Measurements from ENCODE around the gene CIZ1.

The CIZ1 gene

DNA sequence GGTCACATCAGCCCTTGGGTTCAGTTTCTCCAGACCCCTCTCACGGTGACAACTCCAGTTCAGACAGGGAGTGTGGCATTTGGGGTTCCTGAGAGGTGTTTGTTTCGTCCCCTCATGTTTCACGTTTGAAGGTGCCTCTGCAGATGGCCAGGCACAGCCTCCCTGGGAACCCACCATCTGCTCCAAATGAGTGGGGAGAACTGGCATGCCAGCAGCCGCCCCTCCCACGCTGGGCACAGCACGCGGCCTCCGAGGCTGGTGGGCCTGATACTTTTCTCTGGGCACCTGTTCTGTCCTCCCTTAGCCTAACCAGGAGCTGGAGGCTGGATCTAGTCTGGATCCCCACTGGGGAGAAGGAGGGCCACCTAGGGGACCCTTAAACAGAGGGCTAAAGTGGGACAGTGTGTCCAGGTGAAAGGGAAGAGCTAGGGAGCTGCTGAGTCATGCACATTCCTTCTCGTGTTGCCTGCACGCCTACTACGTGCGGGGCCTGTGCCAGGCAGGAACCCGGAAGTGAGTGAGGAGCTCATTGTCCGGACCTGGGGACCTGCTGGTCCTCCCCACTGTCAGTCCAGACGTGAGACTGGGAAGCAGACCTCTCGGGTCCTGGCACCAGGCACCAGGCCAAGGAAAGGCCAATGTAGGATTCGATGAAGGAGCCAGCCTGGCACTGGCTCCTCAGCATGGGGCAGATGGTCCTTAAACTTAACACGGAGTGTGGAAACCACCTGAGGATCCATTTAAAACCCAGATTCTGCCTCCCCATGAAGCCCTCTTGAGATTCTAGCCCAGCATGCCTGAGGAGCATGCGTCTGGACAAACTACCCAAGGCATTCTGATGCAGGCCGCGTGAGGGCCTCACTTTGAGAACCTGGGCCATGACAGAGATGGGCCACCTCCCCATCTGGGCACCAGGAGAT is 23.5 kb upstream of the CIZ1 start:
- FAIRE-seq, result no peak

GRCh38 chr9:128213746-128214497 is 22.6 kb upstream of the CIZ1 start:
- FAIRE-seq, result no peak

DNA sequence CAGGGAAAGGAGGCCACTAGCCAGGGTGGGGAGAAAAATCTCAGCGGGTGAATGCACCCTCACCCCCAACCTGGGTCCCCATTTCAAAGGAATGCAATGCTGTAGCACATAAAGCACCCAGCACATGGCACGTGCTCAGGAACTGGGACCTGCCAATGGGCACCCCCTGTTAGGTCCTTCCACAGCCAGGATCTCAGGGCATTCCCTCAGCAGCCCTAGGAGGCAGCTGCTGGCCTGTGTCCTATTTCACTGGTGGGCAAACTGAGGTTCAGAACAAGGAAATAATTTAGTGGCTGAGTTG is 20.6 kb upstream of the CIZ1 start:
- no peak for FAIRE-seq

DNA sequence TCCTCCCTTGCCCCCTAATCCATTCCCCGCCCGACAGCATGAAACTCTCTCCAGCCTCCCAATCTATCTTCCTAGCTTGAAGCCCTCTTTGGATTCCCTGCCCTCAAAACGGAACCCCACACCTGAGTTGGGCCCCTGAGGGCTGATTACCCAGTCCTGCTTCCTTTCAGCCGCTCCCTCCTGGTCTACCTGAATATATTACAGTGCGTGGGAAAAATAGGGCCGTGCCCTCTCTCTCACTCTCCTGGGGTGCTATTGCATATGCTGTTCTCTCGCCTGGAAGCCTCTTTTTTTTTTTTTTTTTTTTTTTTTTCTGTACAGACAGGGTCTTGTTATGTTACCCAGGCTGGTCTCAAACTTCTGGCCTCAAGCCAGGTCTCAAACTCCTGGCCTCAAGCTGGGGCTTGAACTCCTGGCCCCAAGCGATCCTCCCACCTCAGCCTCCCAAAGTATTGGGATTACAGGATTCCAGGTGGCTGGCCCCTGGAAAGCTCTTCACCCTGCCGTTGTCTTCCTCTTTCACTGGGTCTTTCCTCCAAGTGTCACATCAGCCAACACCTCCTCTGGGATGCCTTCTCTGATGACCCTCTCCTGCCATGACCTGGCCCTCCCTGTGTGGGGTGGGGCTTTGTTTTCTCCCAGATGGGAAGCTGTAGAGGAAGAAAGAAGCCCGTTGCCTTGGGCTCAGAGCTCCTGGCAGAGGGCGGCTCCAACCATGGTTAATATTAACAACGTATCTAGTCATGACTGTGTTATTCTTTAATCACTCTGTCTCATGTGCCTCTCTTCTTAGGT is 20.0 kb upstream of the CIZ1 start:
- no peak for FAIRE-seq

DNA sequence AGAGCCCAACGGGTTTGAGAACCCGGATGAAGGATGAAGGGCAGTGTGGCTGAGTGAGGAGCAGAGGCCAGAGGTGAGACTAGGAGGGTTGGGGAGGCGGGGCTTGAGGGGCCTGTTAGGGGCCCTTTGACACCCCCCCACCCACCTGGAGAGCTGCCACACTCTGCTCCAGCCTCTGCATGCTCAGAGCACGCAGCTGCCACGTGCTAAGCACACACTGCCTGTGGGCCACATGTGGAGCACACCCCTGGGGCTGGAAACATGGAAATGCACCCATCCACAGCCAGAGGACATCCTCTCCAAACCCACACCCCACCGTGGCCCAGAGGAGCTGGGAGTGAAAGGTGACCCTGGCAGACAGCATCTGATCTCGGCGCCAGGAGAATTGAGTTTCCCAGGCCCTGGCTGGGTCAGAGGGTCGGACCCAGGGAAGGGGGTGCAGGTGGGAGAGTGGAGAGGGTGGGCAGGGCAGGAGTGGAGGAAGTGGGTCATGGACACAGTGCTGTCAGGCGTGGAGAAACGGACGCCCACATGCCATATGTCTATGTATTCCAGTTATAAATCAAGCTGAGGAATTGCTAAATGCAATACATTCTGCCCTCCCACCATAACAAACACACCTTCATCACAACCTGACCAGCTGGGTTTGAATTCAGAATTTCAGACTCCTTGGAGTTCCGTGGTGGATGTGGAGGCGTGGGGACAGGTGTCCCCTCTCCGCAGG is 17.7 kb upstream of the CIZ1 start:
- FAIRE-seq, result no peak

- FAIRE-seq, result no peak
Observed at GRCh38 chr9:128208386-128208785, 17.0 kb upstream of the CIZ1 start.

- FAIRE-seq, result no peak
Observed at GRCh38 chr9:128206916-128207910, 15.8 kb upstream of the CIZ1 start.

GRCh38 chr9:128206484-128206883 is 15.1 kb upstream of the CIZ1 start:
- no peak for FAIRE-seq

- FAIRE-seq, result no peak
Observed at GRCh38 chr9:128205296-128205944, 14.0 kb upstream of the CIZ1 start.

GRCh38 chr9:128204858-128205257 is 13.5 kb upstream of the CIZ1 start:
- no peak for FAIRE-seq

- no peak for FAIRE-seq
Observed at GRCh38 chr9:128203707-128204551, 12.6 kb upstream of the CIZ1 start.

DNA sequence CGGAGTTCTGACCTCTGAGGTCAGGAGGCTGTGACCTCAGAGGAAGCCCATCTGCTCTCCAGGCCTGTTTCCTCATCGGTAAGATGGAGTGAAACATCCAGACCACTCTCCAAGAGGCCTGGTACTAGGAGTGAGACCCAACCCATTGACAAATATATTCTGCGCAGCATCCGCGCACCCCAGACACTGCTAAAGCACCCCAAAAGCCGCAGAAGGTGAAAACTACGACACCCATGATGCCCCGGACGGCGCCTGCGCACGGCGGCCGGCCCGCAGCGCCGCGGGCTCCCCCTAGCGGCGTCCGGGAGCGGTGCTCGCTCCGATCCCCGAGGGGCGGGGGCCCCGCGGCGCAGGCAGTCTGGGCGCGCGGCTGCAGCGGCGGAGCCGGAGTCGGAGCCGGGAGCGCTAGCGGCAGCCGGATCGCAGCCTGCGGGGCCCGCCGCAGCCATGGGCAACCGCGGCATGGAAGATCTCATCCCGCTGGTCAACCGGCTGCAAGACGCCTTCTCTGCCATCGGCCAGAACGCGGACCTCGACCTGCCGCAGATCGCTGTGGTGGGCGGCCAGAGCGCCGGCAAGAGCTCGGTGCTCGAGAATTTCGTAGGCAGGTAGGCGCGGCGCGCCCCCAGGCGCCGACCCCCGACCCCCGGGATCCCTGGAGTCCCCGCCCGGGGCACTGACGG is 11.8 kb upstream of the CIZ1 start, which contains the start of gene DNM1:
TSS of gene DNM1 (plus strand) at position 356 of the 683 bp plus-strand sequence. CDS start at position 448, 92 bp downstream.
- FAIRE-seq, result no peak

DNA sequence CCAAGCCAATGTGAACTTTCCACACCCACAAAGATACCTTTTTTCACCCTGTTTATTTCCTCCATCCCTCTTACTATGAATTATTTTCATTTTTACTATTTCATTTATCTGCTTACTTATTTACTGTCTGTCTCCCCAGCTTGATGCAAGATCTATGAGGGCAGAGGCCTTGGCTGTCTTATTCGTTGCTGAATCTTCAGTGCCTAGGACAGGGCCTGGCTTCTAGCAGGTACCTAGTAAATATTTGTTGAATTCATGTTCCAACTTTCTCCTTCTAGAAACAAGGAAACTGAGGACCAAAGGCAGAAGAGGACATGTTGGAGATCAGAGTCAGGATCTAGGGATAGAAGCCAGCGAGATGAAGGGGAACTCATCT is 11.3 kb upstream of the CIZ1 start:
- no peak for FAIRE-seq

- no peak for FAIRE-seq
Observed at GRCh38 chr9:128201441-128202369, 10.3 kb upstream of the CIZ1 start.

- no peak for FAIRE-seq
Observed at GRCh38 chr9:128193469-128194096, 2.2 kb upstream of the CIZ1 start.

DNA sequence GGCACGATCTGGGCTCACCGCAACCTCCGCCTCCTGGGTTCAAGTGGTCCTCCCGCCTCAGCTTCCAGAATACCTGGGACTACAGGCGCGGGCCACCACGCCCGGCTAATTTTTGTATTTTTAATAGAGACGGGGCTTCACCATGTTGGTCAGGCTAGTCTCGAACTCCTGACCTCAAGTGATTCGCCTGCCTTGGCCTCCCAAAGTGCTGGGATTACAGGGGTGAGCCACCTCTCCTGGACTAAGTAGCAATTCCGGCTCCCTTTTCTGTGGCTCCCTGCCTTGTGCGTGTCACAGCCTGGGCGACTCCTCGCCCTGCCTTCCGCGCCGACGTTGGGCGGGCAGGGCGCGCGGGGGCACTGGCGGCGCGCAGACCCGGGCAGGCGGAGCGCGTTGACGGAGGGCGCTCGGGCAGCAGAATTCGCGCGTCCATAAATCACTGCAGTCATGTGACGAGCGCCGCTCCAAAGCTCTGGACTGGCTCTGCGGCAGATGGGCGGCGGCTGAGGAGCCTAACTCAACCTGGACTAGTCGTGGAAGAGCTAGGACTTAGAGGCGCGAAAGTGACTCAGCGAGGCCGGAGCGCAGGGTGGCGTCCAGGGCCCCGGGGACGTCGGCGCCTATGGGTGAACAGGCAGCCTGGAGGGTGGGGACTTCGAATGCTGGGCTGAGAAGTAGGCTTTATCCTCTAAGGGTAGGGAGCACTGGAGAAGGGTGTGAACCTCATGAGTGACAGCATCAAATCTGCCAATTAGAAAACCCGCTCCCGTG is 1.4 kb upstream of the CIZ1 start:
- FAIRE-seq, result no peak

Data from G401.6 (cell line).